Hematopoietic multipotent progenitor cell treated with erythropoietin and hydrocortisone succinate and interleukin-3 and kit ligand, for 17 days (in vitro differentiated cells): ENCODE measurements around the gene TSPEAR.

ENCODE experiments used
- DNase-seq: peaks from one replicate; pipeline ENCODE4 v3.0.0-alpha.2; 2015; ENCODE audit warnings: low spot score

TSPEAR gene

DNA sequence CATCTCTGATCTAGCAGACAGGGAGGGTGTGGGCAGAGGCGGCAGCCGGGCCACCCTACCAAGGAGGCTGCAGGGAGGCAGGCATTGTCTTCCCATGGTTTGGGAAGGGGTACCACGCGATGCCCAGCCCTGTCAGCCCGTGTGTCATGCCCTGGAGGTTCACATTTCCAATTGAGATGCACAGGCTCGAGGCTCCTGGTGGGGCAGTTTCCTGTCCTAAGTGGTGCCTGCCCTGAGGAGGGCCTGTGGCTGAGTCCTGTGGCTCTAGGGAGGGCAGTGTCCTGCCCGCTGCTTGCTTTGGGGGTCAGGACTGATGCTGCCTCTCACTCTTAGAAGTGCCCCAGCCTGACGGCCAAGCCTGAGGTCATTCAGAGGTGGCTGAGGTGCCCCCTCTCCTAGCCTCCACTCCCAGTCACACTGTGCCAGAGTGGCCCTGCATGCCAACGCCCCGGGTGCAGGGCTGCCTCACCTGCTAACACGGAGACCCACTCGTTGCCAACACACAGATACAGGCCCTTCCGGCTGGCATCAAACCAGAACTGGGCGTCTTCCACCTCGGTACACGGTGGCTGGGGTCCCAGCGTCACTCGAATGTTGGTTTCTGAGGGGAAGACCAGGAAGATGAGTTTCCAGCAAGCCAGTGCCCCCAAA lies 183.3 kb downstream of the TSPEAR start:
- DNase-seq, result no peak

DNA sequence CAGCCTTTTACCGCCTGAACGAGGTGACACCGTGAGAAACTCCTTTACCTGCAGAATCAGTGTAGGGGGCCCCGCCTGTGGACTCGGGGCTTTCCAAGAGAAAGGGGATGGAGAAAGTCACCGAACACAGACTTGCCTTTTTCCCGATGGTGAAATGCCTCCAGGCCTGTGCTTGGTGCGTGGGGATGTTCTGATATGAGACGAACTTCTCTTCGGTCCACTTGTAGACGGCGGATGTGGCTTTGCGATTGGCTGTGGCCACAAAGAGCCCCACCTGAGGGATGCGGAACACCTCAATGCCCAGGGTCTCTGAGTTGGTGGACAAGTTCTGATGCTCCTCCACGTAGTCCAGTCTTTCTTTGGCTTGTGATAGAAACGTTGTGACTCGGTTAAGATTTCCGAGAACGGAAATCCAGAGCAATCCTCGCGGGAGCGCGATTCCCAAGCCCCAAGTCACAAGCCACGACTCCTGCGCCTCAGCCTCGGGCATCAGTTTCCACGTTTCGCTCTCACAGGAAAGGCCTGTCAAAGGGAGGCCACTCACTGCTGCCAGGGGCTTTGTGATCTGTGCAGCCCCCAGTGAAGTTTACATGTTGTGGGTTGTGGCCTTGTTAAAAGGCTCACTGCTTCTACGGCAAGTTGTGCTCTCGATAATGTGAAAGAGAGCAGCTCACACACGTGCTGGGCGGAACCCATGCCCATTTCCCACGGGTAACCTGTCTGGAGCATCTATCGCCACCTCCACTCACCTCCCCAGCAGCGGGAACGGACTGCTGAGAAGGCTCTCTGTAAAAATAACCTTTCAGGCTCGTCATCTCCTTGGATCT lies 184.0 kb downstream of the TSPEAR start:
- DNase-seq, result no peak

DNA sequence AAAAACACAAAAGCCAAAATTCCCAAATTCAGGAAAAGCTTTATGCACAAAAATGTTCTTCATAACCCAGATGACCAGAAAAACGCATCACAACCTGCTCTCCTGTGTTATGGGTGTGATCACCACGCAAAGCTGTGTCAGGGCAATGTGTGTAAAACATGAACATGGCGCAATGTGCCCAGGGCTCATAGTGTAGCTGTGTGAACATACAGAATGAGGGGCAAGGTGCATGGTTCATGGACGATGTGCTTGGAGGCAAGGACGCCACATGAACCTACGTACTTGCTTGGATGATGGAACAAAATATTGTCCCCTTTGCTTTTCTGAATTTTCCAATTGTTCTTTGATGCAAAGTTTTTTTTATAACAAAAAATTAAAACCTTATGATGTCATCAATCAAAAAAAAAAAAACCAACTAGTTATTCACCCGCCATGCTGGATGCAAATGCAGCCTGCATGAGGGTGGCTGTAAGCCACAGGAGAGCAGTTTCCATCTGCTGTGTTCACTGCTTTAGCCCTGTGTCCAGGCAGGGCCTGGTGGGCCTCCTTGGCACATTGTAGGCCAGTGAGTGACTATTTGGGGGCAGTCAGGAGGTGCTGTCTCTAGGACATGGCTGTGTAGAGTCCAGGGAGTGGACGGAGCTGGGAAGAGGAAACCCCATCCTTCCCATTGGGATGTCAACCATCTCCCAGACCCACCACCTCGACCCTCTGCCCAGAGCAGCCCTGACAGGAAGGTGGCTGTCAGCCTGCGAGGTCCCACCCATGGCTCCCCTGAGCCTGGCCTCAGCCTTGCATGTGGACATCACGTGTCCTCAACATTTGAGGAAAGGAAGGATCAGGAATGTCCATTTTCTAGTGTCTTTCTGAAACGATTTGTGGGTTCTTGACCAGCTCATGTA lies 185.0 kb downstream of the TSPEAR start:
- DNase-seq, result no peak

DNA sequence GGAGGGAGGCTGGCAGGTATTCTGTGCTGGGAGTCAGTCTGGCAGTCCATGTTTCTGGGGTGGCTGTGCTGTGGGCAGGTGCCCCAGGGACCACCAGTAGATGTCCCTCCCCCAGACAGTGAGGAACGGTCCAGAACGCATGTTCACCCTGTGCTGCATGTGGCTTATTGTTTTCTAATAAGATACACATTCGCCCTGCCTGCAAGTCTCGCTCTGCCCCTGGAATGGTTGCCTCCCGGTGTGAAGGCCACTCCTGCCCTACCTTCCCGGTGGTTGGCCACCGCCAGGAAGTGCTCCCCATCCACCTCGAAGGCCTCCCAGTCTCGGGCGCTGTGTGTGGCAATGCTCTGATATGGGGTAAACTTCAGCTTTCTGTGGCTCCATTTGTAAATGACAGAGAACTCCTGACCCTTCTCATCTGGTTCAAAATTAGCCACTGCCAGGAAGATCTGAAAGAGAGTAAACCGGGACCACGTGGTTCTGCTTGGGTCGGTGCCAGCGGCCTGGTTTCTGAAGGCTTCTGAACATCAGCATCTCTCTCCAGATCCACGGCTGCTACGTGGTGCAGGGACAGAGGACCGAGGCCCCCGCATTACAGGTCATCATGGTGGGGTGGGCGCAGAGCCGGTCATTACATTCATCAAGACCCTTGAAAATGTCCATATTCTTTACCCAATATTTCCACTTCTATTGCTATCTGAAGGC lies 185.8 kb downstream of the TSPEAR start:
- no peak for DNase-seq

DNA sequence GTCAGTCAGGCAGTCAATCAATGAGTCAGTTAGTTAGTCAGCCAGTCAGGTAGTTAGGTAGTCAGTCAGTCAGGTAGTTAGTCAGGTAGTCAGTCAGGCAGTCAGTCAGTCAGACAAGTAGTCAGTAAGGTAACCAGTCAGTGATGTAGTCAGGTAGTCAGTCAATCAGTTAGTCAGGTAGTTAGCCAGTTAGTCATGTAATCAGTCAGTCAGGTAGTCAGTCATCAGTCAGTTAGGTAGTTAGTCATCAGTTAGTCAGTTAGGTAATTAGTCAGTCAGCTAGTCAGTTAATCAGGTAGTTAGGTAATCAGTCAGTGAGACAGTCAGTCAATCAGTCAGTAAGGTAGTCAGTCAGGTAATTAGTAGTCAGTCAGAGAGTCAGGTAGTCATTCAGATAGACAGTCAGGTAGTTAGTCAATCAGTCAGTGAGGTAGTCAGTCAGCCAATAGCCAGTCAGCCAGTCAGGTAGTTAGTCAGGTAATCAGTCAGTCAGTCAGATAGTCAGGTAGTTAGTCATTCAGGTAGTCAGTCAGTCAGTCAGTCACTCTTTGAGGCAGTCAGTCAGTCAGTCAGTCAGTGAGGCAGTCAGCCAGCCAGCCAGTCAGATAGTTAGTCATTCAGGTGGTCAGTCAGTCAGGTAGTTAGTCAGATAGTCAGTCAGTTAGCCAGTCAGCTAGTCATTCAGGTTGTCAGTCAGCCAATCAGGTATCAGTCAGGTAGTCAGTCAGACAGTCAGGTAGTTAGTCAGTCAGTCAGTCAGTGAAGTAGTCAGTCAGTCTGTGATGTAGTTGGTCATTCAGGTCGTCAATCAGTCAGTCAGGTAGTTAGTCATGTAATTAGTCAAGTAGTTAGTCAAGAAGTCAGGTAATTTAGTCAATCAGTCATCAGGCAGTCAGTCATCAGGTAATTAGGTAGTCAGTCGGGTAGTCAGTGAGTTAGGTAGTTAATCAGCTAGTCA lies 186.7 kb downstream of the TSPEAR start:
- DNase-seq, result no peak

DNA sequence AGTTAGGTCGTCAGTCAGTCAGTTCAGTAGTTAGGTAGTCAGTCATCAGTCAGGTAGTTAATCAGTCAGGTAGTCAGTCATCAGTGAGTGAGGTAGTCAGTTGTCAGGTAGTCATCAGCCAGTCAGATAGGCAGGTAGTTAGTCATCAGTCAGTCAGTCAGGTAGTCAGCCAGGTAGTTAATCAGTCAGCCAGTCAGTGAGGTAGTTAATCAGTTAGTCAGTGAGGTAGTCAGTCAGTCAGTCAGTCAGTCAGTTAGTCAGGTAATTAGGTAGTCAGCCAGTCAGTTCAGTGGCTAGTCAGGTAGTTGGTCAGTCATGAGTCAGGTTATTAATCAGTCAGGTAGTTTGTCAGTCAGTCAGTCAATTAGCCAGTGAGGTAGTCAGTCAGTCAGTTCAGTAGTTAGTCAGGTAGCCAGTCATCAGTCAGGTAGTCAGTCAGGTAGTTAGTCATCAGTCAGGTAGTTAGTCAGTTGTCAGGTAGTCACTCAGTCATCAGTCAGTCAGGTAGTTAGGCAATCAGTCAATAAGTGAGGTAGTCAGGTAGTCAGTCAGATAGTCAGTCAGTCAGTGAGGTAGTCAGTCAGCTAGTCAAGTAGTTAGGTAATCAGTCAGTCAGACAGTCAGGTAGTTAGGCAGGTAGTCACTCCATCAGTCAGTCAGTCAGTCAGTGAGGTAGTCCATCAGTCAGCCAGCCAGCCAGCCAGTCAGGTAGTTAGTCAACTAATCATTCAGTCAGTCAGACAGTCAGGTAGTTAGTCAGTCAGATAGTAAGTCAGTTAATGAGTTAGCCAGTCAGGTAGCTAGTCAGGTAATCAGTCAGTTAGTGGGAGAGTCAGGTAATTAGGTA lies 187.6 kb downstream of the TSPEAR start:
- no peak for DNase-seq

DNA sequence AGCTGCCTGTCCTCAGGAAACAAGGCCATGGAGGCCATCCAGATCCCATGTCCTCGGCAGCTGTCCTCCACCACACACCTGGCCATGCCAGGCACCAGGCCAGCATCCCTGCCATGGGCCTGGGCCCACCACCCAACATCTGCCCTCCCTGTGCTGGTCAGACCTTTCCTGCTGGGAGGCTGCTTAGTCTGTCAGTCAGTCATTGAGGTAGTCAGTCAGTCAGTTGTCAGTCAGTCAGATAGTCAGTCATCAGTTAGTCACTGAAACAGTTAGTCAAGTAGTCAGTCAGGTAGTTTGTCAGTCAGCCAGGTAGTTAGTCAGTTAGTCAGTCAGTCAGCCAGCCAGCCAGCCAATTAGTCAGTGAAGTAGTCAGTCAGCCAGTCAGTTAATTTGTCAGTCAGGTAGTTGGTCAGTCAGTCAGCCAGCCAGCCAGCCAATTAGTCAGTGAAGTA lies 188.6 kb downstream of the TSPEAR start:
- no peak for DNase-seq

DNA sequence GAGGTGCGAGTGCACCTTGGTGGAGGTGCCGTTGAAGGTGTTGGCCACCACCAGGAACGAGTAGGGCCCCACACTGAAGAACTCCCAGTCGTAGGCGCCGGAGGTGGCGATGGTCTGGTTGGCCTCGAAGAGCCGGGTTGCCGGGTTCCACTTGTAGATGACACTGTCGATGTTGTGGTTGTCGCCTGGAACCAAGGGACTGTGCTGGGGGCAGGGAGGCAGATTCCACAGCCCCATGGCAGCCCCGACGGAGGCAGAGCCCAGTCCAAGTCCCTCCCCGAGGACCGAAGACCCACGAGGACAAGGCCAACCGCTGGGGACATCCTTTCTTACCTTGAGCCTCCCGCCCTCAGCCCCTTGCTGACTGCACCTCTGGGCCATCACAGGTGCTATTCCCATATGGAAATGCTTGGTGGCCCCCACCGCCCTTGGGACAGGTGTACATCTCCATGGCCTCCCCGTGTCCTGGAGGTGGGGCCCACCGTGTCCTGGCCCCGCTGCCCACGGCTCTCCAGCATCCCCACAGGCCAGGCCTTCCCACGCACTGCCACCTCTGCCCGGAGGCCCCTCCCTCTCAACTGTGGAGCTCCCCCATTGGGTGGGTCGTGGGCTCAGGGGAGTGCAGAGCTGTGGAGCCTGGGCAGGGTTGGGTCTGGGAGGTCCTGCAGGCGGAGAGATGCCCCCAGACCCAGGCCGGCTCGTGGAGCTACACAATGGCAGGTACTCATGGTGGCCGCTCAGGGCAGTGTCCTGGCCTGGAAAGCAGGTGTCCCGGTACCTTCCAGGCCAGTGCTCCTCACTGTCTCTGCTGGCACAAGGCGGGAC lies 189.2 kb downstream of the TSPEAR start:
- no peak for DNase-seq

DNA sequence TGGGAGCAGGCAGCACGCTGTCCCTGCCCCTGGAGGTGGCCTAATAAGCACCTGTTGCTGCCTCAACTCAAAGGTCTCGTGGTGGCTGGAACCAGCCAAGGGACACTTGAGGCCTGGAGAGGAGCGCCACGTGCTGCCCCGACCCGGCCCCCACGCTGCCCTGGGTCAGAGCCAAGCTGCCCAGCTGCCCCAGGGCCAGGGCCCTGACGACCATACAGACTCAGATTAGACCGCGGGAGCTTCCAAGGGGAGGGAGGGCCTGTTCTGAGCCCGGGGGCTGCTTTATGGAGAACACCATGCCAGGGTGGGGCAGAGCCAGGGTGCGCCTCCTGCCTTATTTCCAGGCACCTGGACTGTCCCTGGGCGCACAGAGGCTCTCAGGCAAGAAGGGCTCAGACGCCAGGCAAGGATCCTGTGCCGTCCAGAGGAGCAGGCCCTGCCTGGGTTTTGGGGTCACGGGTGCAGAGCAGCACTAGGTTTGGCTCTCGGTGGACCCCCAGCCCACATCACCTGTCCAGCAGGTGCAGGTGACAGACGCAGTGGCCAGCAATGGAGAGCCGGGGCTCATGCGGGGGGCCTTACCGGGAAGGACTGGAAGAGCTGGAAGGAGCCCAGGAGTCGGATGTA lies 190.0 kb downstream of the TSPEAR start:
- no peak for DNase-seq

DNA sequence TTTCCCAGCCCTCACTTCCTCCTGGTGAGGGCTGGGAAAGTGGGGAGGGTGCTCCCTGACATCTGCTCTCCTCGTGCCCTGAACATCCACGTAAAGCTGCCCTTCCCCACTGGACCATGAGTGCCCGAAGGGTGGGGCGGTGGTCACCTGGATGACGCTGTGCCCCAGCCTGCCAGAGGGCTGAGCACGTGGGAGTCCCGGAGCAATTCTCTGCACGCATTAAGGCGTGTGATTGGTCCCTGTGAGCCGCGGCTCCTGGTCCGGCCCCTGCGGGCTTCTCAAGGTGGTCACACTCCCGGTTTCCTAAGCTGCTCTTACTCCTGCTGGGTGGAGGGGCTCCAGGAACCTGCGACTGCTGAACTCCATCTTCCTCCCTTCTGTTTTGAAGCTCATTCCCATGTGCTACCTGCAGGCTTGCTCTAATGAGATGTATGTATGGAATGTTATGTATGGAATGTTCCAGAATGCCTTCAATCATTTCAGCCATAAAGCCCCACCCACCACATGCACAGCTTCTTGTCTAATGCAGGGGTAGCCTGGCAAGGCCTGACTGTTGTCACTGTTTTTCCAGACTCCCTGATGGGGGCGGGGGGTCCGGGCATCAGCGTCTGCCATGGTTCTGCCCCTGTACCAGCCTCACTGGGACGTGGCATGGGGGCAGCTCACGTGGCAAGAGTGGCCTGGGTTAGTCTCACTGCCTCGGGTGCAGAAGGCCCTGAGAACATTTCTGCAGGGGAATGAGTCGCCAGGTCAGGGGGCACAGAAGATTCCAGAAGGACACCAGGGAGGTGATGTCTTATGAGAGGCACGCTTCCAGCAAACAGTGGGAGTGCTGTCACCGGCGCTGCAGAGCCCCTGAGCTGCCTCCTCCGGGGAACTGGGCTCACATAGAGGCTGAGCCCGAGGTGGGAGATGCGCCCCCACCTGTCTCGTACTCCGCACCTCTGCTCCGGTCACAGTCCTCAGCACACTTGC lies 190.8 kb downstream of the TSPEAR start:
- no peak for DNase-seq

DNA sequence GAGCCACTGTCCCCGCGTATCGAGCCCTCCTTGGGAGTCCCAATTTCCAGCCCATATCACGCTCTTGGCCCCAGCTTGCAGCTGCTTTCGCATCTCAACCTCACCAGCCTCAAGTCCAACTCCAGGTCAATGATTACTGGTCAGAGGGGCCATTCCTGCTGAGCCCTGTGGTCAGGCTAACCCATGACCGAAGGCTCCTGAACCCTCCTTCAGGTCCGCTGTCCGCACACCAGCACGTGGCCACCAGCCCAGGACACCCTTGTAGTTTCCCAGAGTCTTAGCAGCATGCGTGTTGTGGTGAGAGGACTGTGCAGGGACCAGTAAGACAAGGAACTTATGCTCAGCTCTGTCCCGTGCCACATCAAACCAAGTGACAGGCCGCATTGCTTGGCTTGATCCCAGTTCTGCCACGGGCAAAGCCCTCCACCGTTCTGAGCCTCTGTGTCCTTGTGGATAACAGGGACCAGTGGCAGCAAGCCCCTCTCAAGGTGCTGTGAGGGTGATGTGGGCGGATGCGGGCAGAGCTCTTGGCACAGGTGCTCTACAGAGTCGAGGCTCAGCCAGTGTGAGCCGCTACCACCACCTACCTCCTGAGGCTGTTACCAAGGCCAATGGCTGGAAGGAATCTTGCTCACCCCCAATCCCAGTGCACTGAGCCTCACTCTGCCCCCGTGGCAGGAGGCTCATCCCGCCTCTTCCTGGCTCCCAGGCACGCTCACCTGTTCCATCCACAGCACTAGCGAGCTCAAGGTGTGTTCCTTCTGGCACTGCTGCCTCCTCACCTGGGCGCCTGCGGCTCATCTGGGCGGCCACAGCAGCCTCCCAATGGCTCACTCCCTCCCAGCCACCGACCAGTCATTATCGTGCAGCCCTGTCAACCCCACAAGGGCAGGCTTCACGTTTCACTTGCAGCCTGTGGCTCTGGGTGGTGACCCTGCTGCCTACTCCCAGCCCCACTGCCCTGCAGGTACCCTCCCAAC lies 191.7 kb downstream of the TSPEAR start:
- DNase-seq, result no peak

DNA sequence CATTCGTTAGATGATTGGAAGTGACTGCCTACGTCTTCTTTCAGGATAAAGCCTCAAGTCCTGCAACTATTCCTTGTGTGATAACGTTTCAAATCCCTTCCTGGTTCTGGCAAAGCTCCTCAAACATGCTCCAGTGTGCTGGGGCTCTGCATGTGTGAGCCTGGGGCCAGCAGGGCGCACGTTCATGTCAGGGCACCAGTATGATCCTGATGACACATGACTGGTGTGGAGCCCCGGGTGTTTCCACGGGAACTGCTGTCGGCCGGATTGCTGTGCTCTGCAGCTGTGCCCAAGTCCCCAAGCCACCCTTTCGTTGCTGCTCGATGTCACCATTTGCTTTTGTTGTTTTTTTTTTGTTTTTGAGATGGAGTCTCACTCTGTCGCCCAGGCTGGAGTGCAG lies 192.7 kb downstream of the TSPEAR start:
- no peak for DNase-seq

DNA sequence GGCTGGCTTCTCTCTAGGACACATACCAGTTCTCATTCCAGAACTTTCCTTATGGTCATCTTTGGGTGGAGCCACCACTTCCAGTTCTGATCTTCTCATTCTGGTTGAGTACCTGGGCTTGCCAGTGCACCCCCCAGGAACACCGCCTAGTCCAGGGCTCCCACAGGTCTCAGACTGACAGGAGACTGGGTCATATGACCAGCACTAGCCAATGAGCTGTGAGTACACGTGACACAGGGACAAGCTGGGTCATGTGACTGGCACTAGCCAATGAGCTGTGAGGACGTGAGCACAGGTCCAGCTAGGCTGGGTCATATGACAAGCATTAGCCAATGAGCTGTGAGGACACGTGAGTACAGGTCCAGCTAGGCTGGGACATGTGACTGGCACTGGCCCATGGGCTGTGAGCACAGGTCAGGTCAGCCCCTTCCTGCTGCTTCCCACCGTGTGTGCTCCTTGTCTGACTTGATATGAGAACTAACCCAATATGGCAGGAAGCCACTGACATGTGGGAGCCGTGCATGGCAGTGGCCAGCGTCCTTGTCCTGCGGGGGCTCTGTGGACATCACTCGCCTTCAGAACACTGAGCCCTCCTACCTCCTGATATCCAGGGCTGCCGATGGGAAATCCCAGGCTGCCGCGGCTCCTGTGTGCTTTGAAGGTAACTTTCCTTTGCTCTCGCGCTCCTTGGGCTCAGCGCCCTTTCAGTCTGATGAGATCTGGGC lies 194.0 kb downstream of the TSPEAR start:
- DNase-seq, result peak; percentile 51

DNA sequence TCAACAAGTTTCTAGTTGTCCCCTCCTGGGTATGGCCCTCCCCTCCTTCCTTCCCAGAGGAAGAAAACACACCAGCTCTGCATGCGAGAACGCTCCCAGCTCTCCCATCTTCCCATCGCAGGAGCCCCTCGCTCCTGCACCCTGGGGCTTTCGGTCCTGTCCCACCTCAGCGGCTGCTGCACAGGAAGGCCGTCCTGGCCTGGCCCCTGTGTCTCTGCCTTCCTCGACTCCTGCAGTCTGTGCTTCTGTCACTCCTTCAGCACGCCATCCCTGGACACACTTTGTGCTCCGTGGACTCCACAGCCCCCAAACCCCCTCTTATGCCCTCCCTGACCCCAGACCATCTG lies 194.6 kb downstream of the TSPEAR start:
- no peak for DNase-seq

DNA sequence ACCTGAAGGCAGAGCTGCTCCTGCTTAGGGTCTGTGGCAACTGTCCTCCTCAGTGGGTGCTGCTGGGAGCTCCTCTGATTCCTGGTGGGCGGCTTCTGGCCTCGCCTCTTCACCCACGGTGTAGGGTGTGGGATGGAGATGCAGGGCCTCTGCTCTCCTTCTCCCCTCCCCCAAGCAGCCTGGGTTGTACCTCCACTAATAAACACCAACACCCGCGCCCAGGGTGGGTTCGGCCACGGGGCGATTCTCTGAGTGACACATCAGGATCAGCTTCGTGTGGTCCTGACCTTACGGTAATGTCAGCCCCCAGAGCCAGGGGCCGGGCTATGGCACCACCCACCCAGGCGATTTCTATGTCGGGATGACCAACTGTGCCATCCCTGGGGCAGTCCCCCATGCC lies 195.0 kb downstream of the TSPEAR start:
- no peak for DNase-seq
